ENCODE data around the gene BSND.
A peak's percentile ranks its signal among the peaks of the same experiment; 100 is the strongest.

Gene BSND

DNA sequence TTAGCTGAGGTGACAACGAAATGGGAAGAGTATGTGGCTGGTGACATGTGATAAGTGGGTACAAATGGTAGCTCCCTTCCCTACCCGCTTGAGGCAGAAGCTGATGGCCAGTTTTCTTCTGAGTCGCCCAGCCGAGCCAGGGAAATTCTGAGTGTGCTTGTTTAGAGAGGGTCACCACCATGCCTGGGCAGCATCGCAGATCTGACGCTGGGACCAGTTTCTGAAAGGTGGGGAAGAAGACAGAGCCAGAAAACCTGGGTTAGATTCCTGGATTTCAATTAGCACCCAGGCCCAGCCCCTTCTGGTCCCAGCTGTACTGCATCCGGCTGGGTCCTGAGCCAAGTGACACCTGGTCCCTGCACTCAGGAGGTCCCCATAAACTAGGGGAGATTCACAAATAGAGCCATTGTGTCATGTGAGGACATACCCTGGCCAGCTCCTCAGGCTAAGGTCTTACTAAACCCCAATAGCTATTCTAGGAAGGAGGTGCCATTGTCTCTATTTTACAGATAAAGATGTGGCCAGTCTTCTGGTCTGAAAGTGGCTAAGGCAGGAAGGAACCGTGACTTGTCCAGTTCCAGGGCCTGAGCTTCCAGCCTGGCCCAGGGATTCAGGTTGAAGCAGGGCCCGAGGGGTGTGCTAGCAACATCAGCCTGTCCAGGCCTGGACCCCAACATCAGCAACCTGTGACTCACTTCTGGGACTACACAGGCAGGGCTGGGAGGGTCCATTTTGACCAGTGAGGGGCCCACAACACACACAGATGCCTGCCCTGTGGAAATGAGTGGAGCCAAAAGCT lies 20.0 kb upstream of the BSND start:
- TF ChIP-seq, protein P1, sequence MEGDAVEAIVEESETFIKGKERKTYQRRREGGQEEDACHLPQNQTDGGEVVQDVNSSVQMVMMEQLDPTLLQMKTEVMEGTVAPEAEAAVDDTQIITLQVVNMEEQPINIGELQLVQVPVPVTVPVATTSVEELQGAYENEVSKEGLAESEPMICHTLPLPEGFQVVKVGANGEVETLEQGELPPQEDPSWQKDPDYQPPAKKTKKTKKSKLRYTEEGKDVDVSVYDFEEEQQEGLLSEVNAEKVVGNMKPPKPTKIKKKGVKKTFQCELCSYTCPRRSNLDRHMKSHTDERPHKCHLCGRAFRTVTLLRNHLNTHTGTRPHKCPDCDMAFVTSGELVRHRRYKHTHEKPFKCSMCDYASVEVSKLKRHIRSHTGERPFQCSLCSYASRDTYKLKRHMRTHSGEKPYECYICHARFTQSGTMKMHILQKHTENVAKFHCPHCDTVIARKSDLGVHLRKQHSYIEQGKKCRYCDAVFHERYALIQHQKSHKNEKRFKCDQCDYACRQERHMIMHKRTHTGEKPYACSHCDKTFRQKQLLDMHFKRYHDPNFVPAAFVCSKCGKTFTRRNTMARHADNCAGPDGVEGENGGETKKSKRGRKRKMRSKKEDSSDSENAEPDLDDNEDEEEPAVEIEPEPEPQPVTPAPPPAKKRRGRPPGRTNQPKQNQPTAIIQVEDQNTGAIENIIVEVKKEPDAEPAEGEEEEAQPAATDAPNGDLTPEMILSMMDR (IDR thresholded peaks at IDR 0.05; ENCODE audit: insufficient read depth, low read length, missing control alignments) = no peak
- CTCF ChIA-PET = interaction anchor here (0.8 to 4.2 kb wide), 9 partner anchors 8 to 43 kb away, joined by 3 to 37 read pairs (median 7); partner anchors contain the start of gene BSND
- H3K4me3 ChIP-seq (ENCODE audit: low read depth, low read length) = no peak overlapping the region
- POLR2A ChIA-PET = interaction anchor here (0.5 kb wide), 1 partner anchor 159 kb away, joined by 4 read pairs; no protein-coding TSS in a partner anchor
- DNase-seq (ENCODE audit: low read depth, low spot score) = no peak

DNA sequence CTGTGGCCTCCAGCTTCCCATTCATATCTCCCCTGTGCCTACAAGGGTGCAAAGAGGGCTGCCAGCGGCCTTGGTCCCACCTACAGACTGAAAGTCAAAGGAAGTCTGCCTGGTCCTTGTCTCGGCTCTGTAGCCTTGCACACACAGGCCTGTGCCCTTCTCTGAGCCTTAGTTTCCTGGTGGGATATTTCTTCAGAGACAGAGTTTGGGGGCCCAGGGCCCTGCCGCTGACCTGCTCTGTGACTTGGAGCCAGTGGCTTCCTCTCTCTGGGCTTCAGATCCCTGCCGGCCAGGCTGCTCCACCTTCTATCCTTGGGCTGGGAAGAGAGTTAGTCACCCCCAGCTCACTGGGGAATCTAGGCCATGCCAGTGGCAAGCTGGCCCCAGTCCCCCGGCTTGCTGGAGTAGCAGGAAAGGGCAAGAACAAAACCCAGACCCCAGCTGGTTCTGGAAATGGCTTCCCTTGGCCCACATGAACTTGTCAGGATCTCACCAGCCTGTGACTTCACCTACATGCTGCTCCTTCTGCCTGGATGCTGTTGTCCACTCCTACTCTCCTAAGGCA lies 19.3 kb upstream of the BSND start:
- no peak for DNase-seq (ENCODE audit: low read depth, low spot score)
- ChIA-PET CTCF (interaction anchor here (1.1 to 4.2 kb wide), 6 partner anchors 8 to 42 kb away, joined by 7 to 37 read pairs (median 14); partner anchors contain the start of gene BSND), POLR2A (interaction anchor here (0.5 kb wide), 1 partner anchor 160 kb away, joined by 4 read pairs; no protein-coding TSS in a partner anchor)
- TF ChIP-seq, protein P1 (IDR thresholded peaks at IDR 0.05; ENCODE audit: insufficient read depth, low read length, missing control alignments) = no peak
- H3K4me3 ChIP-seq (ENCODE audit: low read depth, low read length) = no peak overlapping the region

DNA sequence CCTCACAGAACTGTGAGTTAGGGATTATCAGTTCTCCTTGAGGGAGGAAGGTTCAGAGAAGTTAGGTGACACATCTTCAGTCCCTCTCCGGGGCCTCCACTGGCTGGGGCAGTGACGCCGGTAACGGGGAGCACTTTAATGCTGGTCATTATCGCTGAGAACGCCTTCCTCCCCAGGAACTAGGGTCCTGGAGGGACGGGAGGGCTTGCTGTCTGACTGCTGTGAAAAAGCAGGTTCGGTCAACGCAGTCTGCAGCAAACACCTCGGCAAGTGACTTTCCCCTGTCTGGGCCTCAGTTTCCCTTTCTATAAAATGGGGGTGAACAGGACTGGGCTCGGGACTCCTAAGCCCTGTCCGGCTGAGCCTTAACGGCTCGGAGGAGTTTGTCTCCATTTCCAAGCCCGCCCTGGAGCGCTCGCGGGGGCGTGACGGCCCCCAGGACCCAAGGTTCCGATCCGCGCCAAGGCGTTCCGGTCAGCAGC lies 18.6 kb upstream of the BSND start:
- TF ChIP-seq, protein P1 (IDR thresholded peaks at IDR 0.05; ENCODE audit: insufficient read depth, low read length, missing control alignments) = no peak
- ChIA-PET CTCF (no interaction called here), POLR2A (no interaction called here)
- H3K4me3 ChIP-seq (ENCODE audit: low read depth, low read length) = peak overlapping the region; percentile 29
- no peak for DNase-seq (ENCODE audit: low read depth, low spot score)

DNA sequence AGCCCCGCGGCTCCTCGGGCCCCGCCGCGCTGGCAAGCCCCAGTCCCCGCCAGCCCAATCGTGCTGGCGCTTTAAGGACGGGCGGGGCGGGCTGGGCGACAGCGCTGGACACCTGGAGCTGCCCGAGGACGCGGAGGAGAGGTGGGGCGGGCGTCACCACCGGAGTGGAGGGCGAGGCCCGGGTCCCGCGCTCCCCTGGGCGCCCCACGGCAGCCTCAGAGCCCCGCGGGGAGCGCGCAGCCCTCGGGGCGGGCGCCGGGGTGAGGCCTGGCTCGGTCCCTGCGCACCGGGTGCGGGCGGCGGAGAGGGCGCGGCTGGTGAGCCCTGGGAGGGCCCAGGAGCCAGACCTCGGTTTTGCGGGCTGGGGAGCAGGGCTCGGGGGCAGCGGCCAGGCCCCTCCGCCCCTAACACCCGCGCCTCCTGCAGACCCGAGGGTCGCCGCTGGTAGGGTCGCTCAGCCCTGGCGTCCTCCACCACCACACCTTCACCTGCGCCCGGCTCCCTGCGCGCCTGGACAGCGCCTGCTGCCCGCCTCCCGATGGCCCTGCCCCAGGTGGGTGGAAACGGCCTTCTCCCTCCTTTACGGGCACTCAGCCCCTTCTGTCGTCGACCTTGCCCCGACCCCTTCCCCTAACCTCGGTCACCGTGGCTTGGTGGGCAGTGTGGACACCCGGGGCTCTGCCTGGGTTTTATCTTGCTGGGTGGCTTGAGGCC lies 18.0 kb upstream of the BSND start, which contains the start of gene TMEM61:
TSS of gene TMEM61 (plus strand) at position 101 of the 714 bp plus-strand sequence. CDS start at position 539, 438 bp downstream.
- ChIA-PET POLR2A (no interaction called here), CTCF (no interaction called here)
- DNase-seq (ENCODE audit: low read depth, low spot score) = no peak
- peak within 1 kb of the TSS; percentile 29 for H3K4me3 ChIP-seq (ENCODE audit: low read depth, low read length)
- TF ChIP-seq, protein P1 (IDR thresholded peaks at IDR 0.05; ENCODE audit: insufficient read depth, low read length, missing control alignments) = no peak

DNA sequence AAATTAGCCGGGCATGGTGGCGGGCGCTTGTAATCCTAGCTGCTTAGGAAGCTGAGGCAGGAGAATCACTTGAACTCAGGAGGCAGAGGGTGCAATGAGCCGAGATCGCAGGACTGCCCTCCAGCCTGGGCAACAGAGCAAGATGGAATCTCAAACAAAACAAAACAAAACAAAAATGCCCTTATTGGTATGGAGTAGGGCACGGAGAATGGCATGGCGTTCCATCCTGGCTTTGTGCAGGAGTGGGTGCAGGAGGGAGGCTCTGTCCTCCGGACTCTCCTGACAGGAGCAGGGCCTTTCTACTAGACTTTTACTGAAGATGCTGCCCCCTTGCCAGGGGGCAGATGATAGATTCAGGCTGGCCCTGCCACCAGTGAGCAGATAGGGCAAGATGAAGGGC lies 17.3 kb upstream of the BSND start:
- ChIA-PET POLR2A (no interaction called here), CTCF (interaction anchor here (1.5 to 1.7 kb wide), 2 partner anchors 9 to 15 kb away, joined by 4 to 5 read pairs; no protein-coding TSS in a partner anchor)
- no peak overlapping the region for H3K4me3 ChIP-seq (ENCODE audit: low read depth, low read length)
- TF ChIP-seq, protein P1 (IDR thresholded peaks at IDR 0.05; ENCODE audit: insufficient read depth, low read length, missing control alignments) = no peak
- DNase-seq (ENCODE audit: low read depth, low spot score) = no peak

All from AG04449 (cell line).